ENCODE measurements around the gene ZCCHC8.
A peak's percentile ranks its signal among the peaks of the same experiment; 100 is the strongest.
"Not testable (repeated sequence)": the region's sequence is repeated elsewhere in the genome, so short reads cannot be mapped to it uniquely, and the experiment has no call there.

Gene ZCCHC8

GRCh38 chr12:122517877-122518276, 17.1 kb upstream of the ZCCHC8 start:
- Histone ChIP-seq H3K9me3 (ENCODE audit: low read depth, low read length) (no peaks in the 10 kb centered on the region), H3K4me3 (no peak overlapping the region), H3K27ac (no peak overlapping the region), H3K9ac (ENCODE audit: insufficient read length) (no peak overlapping the region), H3K36me3 (ENCODE audit: insufficient read depth, low read length) (peaks cover 98% of the 10 kb centered on the region)
- TF ChIP-seq EZH2 (IDR thresholded peaks at IDR 0.05), result no peak
- no peak for TF ChIP-seq FOXP2 (optimal IDR thresholded peaks at IDR 0.05; ENCODE audit: control extremely low read depth, extremely low read length, insufficient read depth)
- no peak for TF ChIP-seq POLR2AphosphoS5 (IDR thresholded peaks at IDR 0.05; ENCODE audit: borderline replicate concordance, low read depth, low read length)
- no peak for DNase-seq (ENCODE audit: low read depth, low spot score)

- TF ChIP-seq POLR2AphosphoS5 (IDR thresholded peaks at IDR 0.05; ENCODE audit: borderline replicate concordance, low read depth, low read length) (no peak; the same call in 1 of the 2 replicates), EZH2 (IDR thresholded peaks at IDR 0.05) (no peak), FOXP2 (optimal IDR thresholded peaks at IDR 0.05; ENCODE audit: control extremely low read depth, extremely low read length, insufficient read depth) (no peak)
- Histone ChIP-seq H3K9me3 (ENCODE audit: low read depth, low read length) (no peaks in the 10 kb centered on the region), H3K4me3 (no peak overlapping the region), H3K27ac (0 out of 2 replicates have a peak overlapping the region, but pooled peaks have one; percentile 1), H3K36me3 (ENCODE audit: insufficient read depth, low read length) (peaks cover 98% of the 10 kb centered on the region), H3K9ac (ENCODE audit: insufficient read length) (no peak overlapping the region)
- no peak for DNase-seq (ENCODE audit: low read depth, low spot score)
Observed at GRCh38 chr12:122516544-122517361, 16.0 kb upstream of the ZCCHC8 start.

DNA sequence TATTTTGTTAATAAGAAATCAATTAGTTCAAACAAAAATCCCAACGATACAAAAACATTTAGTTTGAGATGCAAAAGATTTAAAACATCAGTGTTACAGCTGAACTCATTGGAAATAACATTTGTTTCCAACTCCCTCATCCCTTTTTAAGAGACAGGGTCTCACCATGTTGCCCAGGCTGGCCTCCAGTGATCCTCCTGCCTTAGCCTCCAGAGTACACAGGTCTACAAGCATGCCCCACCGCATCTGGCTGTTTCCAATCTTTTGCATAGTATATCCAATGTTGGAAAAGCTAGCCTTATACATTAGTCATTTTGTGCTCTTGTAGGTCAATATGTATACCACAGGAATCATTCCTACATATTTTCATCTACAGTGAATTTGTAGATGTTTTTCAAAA, 14.5 kb upstream of the ZCCHC8 start:
- H3K4me3 ChIP-seq, result no peak overlapping the region
- H3K9ac ChIP-seq (ENCODE audit: insufficient read length), result no peak overlapping the region
- H3K9me3 ChIP-seq (ENCODE audit: low read depth, low read length), result no peaks in the 10 kb centered on the region
- H3K27ac ChIP-seq, result no peak overlapping the region
- no peak for DNase-seq (ENCODE audit: low read depth, low spot score)
- TF ChIP-seq EZH2 (IDR thresholded peaks at IDR 0.05) (no peak), POLR2AphosphoS5 (IDR thresholded peaks at IDR 0.05; ENCODE audit: borderline replicate concordance, low read depth, low read length) (no peak), FOXP2 (optimal IDR thresholded peaks at IDR 0.05; ENCODE audit: control extremely low read depth, extremely low read length, insufficient read depth) (no peak)
- peaks cover 98% of the 10 kb centered on the region for H3K36me3 ChIP-seq (ENCODE audit: insufficient read depth, low read length)

DNA sequence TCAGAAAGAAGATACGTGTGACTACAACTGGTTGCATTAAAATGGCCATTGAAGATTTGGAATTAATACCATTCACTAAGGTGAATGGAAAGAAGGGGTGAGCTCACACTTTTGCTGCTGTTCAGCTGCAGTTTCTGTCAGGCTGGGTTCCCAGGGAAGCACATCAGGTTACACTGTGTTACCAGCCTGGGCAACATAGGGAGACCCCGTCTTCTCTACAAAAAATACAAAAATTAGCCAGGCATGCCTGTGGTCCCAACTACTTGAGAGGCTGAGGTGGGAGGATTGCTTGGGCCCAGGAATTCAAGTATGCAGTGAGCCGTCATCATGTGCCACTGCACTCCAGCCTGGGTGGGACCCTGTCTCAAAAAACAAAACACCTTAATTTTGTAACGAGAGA, 12.9 kb upstream of the ZCCHC8 start:
- TF ChIP-seq FOXP2 (optimal IDR thresholded peaks at IDR 0.05; ENCODE audit: control extremely low read depth, extremely low read length, insufficient read depth) (no peak), POLR2AphosphoS5 (IDR thresholded peaks at IDR 0.05; ENCODE audit: borderline replicate concordance, low read depth, low read length) (no peak), EZH2 (IDR thresholded peaks at IDR 0.05) (no peak)
- Histone ChIP-seq H3K9ac (ENCODE audit: insufficient read length) (no peak overlapping the region), H3K4me3 (no peak overlapping the region), H3K9me3 (ENCODE audit: low read depth, low read length) (no peaks in the 10 kb centered on the region), H3K36me3 (ENCODE audit: insufficient read depth, low read length) (peaks cover 98% of the 10 kb centered on the region), H3K27ac (no peak overlapping the region)
- DNase-seq (ENCODE audit: low read depth, low spot score), result no peak

- not testable (repeated sequence) for H3K27ac ChIP-seq; H3K9me3 ChIP-seq (ENCODE audit: low read depth, low read length); H3K4me3 ChIP-seq; DNase-seq (ENCODE audit: low read depth, low spot score); H3K9ac ChIP-seq (ENCODE audit: insufficient read length)
- H3K36me3 ChIP-seq (ENCODE audit: insufficient read depth, low read length), result peaks cover 98% of the 10 kb centered on the region
Observed at GRCh38 chr12:122513028-122513427, 12.3 kb upstream of the ZCCHC8 start.

GRCh38 chr12:122508163-122508562, 7.4 kb upstream of the ZCCHC8 start:
- DNase-seq (ENCODE audit: low read depth, low spot score), result no peak
- Histone ChIP-seq H3K9me3 (ENCODE audit: low read depth, low read length) (no peaks in the 10 kb centered on the region), H3K4me3 (no peak overlapping the region), H3K36me3 (ENCODE audit: insufficient read depth, low read length) (peaks cover 97% of the 10 kb centered on the region), H3K27ac (peak overlapping the region; percentile 45), H3K9ac (ENCODE audit: insufficient read length) (no peak overlapping the region)
- no peak for TF ChIP-seq POLR2AphosphoS5 (IDR thresholded peaks at IDR 0.05; ENCODE audit: borderline replicate concordance, low read depth, low read length)

GRCh38 chr12:122506393-122506938, 5.7 kb upstream of the ZCCHC8 start:
- Histone ChIP-seq H3K9me3 (ENCODE audit: low read depth, low read length) (no peaks in the 10 kb centered on the region), H3K36me3 (ENCODE audit: insufficient read depth, low read length) (peaks cover 88% of the 10 kb centered on the region), H3K4me3 (no peak overlapping the region), H3K27ac (no peak overlapping the region; the same call in 1 of the 2 replicates), H3K9ac (ENCODE audit: insufficient read length) (no peak overlapping the region)
- no peak for DNase-seq (ENCODE audit: low read depth, low spot score)
- TF ChIP-seq POLR2AphosphoS5 (IDR thresholded peaks at IDR 0.05; ENCODE audit: borderline replicate concordance, low read depth, low read length) (no peak), FOXP2 (optimal IDR thresholded peaks at IDR 0.05; ENCODE audit: control extremely low read depth, extremely low read length, insufficient read depth) (no peak), EZH2 (IDR thresholded peaks at IDR 0.05) (no peak)

DNA sequence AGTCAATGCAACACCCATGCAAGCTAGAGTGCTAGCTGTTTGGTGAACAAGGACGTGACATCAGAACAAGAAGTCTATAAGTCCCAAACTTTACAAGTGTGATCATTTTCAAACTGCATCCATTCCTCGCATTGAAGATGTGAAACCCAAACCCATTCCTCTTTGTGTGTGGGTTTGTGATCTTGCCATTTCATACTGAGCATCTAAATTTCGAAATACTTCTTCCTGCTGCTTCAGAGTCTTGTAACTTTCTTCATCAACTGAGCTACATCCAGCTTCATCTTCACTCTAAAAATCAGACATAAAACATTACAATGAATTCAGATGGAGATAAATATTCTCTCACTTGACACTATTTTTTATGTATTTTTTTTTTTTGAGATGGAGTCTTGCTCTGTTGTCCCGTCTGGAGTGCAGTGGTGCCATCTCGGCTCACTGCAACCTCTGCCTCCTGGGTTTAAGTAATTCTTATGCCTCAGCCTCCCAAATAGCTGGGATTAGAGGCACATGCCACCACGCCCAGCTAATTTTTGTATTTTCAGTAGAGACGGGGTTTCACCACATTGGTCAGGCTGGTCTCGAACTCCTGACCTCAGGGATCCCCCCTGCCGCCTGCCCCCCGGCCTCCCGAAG, 4.8 kb upstream of the ZCCHC8 start:
- H3K36me3 ChIP-seq (ENCODE audit: insufficient read depth, low read length), result peaks cover 80% of the 10 kb centered on the region
- H3K9ac ChIP-seq (ENCODE audit: insufficient read length), result no peak overlapping the region
- TF ChIP-seq FOXP2 (optimal IDR thresholded peaks at IDR 0.05; ENCODE audit: control extremely low read depth, extremely low read length, insufficient read depth) (no peak), EZH2 (IDR thresholded peaks at IDR 0.05) (no peak), POLR2AphosphoS5 (IDR thresholded peaks at IDR 0.05; ENCODE audit: borderline replicate concordance, low read depth, low read length) (no peak)
- peak overlapping the region; percentile 39 for H3K27ac ChIP-seq
- H3K4me3 ChIP-seq, result no peak overlapping the region
- DNase-seq (ENCODE audit: low read depth, low spot score), result no peak
- no peaks in the 10 kb centered on the region for H3K9me3 ChIP-seq (ENCODE audit: low read depth, low read length)
